HG03571 (cell line): ENCODE data around the gene SLBP.

Experiments
- ATAC-seq: cut with Tn5 transposase; IDR thresholded peaks from one replicate; pipeline ENCODE4 v1.9.1; 2021; ENCODE audit not compliant: unreplicated experiment

SLBP gene

DNA sequence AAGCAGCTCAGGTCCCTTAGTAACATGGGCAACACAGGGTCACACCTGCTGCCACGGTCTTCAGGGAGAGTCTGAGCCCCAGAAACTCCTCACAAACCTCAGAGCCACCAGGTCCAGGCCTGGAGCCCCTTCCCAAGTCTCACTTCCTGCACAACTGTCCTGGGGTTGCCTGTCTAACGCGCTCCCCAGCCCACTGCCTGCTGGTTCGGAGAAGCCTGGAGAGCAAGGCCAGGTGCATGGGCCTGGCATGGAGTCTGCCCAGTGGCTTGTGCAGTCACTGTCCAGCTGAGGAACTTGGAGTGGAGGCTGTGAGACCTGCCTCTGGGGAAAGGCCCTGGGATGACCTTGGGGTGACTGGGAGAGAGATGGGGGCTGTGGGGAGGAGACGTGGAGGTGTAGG lies 56.0 kb downstream of the SLBP start:
- no peak for ATAC-seq

DNA sequence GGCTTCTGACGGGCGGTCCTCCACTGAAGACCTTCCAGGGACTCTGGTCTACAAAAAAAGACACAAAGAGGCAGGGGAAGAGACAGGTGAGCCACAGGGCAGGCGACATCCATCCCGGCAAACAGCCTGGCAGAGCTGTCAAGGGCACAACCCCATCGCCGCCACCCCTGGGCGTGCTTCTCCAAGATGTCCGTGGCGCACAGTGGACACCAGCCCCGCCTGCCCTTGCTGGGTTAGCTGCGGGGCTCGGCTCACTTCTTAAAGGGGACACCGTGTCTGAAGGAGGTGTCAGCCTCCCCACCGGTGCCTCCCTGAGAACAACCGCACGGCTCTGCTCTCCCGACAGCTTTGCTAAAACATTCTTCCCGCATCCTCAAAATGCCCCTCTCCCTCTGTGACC lies 56.4 kb downstream of the SLBP start:
- no peak for ATAC-seq

DNA sequence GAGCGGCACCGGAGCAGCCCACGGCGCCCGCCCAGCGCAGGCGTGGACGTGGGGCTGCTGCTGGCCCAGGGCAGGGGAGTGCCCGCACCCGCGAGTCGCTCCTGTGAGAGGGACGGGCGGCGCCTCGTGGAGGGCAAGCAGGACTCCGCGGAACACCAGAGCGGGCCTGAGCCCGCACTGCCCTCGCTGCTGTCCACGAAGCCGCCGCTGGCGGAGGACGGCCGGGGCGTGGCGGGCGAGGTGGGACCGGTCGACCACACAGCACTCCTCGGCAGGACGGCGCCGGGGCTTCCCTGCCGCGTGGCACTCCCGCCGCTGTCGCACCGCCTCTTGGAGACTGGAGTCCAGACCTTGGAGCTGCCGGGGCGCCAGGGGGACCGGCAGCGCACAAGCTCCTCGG lies 57.0 kb downstream of the SLBP start:
- no peak for ATAC-seq

DNA sequence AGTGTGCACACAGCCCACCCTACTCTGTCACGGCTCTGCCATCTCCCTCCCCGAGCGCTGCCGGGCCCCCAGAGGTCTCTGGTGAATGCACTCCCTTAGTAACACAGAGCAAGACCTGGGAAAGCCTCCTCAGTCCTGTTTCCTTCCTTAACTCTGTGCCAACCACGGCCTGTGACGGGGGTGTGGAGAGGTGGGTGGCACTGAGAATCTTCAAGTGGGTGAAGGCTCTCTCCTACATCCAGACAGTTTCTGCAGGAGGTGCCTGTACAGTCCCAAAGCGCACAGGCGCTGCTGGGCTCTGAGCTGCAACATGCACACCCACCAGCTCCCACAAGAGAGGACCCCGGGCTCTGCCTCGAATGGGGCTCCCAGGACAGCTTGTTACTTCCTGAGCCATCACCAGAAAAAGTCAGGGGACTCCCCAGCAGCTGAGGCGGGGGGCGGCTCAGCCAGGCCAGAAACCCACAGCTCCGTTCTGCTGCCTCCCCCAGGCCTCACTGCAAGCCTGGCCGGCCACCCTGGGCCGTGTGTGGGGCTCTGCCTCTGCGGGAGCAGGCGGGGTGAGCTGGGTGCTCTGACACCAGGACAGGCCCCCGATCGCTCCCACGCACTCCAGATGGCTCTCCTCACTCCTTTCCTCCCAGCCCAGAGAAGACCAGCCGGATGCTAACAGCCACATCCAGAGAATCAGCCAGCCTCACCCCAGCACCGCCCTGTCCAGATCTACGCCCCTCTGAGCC lies 57.7 kb downstream of the SLBP start:
- ATAC-seq = no peak

DNA sequence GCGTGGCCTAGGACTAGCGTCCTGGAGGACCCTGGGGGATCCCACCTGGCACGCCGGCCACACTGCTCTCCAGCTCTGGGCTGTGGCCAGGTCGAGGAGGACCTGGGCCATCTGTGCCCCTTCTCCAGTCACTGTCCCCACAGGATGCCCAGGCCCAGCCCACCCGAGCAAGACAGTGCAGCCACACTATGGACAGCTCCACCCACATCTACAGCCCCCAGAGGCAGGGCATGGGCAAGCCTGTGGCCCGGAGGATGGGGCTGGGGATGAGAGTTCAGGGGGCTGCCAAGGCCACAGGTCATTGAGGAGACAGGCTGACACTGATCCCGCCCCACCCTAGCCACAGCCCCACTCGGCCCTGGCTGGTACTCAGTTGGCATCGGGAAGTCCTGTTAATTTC lies 58.3 kb downstream of the SLBP start:
- ATAC-seq = no peak

DNA sequence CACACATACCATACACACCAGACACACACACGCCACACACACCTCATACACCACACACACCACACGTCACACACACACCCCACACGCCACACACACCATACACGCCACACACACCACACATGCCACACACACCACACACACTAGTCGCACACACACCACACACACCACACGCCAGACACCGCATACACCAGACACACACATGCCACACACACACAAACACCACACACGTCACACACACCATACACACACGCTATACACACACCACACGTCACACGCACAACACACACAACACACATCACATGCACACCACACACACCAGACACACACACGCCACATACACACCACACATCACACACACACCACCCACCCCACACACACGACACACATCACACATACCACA lies 60.0 kb downstream of the SLBP start:
- no peak for ATAC-seq

DNA sequence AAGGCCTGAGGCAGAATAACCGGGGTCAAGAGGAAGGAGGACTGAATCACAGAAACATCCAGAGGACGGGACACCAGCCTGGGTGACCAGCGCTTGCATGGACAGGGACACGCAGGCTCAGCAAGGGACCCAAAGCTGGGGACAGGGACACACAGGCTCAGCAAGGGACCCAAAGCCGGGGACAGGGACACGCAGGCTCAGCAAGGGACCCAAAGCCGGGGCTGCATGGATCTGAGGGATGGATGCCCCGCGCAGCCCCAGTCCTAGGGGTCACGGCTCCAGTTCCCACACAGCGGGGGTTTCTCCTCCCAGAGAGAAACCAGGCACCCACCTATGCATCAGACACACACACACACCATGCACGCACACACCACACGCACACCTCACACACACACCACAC lies 60.5 kb downstream of the SLBP start:
- ATAC-seq = no peak

DNA sequence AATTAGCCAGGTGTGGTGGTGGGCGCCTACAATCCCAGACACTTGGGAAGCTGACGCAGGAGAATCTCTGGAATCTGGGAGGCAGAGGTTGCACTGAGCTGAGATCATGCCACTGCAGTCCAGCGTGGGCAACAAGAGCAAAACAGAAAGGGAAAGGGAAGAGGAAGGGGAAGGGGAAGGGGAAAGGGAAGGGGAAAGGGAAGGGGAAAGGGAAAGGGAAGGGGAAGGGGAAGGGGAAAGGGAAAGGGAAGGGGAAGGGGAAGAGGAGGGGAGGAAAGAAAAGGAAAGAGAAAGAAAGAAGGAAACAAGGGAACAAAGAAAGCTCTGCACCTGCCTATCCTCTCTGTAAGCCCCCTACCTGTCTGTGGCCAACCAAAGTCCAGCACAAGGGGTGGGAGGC lies 63.2 kb downstream of the SLBP start:
- no peak for ATAC-seq

DNA sequence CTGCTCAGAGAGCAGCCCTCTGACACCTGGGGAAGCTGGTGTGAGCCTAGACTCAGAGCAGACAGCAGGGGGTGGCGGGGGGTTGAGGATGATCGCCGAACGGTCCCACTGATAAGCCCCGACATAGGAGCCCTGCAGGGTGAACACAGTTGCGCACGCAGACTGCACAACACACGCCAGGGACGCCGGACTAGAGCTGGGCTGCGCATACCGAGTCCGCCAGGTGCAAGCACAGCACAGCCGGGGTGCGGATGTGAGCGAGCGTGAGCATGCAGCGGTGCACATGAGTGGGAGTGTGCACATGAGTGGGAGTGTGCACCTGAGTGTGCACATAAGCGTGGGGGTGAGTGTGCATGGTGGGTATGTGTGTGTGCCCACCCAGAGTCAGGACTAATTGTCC lies 64.7 kb downstream of the SLBP start:
- no peak for ATAC-seq

DNA sequence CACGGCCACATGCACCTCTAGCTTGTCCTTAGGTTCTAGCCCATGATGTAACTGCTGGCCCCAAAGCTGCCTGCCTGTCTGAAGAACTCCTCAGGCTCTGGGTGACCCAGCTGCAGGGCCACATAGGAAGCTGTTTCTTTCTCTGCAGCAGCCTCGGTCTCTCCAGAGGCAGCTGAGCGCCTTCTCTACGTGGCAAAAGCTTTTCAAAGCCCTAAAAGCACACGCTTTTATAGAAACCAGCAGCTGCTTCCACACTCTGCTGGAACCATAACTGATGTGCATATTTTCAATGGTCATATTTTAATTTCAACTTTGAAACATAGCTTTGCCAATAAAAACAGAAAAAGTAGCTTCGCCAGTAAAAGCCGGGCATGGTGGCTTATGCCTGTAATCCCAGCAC lies 65.4 kb downstream of the SLBP start:
- ATAC-seq = no peak

DNA sequence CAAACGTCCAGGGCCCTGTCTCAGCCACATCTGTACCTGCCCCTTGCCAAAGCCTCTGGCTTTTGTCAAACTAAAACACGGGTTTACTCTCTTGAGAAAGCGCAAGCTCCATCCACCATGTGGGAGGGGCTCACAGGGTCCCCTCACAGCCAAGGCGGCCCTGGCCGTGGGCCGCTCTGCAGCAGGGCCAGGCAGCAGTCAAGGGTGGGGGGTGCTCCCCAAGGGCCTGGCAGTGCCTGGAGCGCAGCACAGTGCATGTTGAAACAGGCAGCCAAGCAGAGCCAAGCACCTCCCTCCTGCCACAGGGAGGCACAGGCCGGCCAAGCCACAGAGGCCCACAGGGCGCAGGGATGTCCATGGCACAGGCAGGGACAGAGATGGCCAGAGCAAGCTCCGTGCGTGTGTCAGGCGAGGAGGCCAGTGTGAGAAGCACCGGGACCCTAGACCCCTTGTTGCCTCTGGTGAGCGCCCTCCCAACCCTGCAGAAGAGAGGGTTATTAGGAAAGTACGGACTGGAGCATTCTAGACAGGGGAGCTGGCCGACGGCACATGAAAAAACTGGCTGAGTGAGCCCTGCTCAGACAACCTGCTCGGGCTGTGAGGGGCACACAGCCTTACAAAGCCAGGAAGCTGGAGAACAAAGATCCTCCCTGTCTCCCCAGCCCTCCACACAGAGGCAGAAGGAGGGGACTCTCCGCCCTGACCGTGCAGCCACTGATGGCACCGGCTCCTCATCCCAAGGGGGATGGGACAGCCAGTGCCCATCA lies 67.0 kb downstream of the SLBP start:
- ATAC-seq = no peak

DNA sequence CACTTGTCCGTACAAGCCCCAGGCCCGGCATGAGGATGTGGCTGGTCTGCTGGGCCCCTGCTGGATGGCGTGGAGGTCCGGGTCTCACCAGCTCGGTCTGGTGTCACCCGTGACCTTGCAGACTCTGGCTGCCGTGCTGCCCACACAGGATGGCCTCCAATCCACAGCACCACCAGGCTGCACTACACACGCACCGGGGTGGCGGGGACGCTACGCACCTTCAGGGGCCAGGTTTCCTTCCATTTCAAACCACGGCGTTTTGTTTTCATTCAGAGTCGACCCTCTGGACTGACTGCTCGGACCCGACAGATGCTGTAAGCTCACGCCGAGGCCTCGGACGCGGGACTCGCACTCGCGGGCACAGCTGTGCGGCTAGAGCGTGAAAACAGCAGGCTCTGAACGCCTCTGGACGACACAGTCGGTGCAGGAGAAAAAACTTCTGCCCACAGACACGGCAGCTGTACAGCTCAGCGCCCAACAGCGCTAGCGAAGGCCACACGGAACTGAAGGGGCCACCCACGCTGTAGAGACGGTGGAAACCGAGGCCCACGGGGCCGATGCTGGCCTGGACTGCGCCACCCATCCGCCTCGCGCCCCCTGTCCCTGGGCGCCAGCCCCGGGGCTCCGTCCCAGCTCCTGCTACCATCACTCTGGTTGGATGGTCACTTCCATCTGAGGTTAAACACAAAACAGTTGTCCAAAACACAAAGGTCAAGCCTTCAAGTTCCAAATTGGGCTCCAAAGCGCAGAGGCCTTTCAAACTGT lies 68.0 kb downstream of the SLBP start:
- ATAC-seq = no peak
